GM12872 (cell line): Measurements from ENCODE around the gene EME2.

Experiments used
- TF ChIP-seq, protein P1 (sequence below): IDR thresholded peaks from 3 replicates; pipeline ENCODE4 v1.5.1; 2011; ENCODE audit warnings: low read depth, mild to moderate bottlenecking, low read length, moderate library complexity; ENCODE audit not compliant: insufficient read depth

Gene EME2

DNA sequence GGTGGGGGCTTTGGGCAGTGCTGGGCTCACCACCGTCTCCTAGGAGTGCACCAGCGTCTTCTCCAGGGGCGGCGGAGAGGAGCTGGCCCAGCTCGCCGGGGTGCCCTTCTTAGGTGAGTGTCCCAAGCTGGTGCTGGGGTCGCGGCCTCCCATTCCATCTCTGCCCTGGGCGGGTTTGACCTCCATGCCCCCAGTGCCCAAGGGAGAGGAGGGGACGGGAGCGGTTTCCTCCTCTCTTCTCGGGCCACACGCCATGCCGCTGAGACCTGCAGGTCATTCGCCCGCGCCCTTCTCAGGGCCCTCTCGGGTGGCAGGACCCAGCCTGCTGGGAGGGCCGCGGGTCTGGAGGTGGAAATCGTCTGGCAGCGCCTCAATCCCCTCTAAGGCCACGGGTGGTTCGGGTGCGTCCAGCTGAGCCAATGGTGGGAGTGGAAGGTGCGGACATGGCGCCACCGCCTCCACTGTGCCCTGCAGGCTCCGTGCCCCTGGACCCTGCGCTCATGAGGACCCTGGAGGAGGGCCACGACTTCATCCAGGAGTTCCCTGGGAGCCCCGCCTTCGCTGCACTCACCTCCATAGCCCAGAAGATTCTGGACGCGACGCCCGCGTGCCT is 15.6 kb downstream of the EME2 start:
- TF ChIP-seq, protein P1, sequence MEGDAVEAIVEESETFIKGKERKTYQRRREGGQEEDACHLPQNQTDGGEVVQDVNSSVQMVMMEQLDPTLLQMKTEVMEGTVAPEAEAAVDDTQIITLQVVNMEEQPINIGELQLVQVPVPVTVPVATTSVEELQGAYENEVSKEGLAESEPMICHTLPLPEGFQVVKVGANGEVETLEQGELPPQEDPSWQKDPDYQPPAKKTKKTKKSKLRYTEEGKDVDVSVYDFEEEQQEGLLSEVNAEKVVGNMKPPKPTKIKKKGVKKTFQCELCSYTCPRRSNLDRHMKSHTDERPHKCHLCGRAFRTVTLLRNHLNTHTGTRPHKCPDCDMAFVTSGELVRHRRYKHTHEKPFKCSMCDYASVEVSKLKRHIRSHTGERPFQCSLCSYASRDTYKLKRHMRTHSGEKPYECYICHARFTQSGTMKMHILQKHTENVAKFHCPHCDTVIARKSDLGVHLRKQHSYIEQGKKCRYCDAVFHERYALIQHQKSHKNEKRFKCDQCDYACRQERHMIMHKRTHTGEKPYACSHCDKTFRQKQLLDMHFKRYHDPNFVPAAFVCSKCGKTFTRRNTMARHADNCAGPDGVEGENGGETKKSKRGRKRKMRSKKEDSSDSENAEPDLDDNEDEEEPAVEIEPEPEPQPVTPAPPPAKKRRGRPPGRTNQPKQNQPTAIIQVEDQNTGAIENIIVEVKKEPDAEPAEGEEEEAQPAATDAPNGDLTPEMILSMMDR, result no peak

DNA sequence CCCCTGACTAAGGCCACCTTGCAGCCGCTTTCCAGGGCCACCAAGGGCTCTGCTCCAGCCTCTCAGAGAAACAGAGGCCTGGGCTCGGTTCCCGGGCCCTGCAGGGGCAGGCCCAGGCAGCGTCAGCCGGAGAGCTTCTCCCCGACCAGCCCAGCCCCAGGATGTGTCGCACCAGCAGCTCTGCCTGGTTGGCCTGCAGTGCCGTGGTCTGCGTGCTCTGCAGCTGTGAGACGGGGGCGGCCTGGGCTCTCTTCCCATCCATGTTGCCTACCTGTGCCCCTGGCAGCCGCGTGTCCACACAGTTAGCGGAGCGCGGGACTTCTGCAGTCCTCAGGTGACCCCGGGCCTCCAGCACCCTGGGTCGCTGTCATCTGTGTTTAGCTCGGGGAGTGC is 16.1 kb downstream of the EME2 start:
- TF ChIP-seq, protein P1, result no peak

DNA sequence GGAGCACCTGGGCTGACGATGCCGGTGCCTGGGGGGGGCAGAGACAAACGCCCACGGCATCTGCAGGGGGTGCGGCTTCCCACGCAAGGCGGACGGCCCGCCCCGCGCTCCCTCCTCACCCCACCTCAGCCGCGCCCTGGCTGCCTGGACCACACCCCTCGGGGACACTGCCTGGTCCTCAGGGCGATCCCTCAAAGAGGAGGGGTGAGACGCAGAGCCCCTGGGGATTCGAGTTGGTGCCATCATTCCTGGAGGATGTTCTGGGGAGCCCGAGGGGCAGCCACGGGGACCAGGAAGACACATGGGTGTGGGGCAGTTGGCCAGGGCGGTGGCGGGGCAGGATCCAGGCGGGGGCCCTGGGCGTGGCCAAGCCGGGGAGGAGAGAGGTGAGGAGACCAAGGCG is 17.0 kb downstream of the EME2 start:
- TF ChIP-seq, protein P1, result no peak

DNA sequence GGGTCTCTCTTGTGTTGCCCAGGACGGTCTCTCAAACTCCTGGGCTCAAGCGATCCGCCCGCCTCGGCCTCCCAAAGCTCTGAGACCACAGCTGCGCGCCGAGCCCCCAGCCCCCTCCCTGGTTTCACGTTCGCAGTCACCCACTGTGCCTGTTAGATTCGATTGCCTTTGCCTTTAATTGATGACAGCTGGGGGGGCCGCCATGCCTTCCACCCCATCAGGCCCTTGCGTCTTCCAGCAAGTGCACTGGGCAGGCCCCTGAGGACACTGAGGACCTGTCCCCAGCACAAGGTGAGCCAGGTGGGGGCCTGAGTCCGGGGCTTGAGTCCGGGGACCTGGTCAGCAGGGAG is 17.6 kb downstream of the EME2 start:
- TF ChIP-seq, protein P1, result no peak

DNA sequence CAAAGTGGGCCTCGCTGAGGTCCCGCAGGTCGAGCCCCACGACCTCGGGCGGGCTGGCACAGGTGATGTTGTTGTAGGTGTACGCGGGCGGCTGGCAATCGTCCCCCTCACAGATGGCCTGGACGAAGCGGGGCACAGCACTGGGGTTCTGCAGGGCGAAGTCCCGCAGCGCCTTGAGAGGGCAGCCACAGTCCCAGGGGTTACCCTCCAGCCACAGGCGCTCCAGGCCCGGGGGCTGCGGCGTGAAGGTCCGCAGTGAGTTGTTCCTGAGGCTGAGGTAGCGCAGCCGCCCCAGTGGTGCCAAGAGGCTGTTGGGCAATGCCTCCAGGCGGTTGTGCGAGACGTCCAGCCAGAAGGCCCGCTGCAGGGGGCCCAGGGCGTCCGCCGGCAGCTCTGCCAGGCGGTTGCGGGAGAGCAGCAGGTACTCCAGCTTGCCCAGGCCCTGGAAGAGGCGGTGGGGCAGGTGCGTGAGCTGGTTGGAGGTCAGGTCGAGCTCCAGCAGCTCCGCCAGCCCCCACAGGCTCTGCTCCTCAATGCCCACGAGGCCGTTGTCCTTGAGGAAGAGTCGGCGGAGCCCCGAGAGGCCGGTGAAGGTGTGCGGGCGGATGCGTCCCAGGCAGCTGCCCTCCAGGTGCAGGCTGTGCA is 18.1 kb downstream of the EME2 start:
- TF ChIP-seq, protein P1, result no peak

DNA sequence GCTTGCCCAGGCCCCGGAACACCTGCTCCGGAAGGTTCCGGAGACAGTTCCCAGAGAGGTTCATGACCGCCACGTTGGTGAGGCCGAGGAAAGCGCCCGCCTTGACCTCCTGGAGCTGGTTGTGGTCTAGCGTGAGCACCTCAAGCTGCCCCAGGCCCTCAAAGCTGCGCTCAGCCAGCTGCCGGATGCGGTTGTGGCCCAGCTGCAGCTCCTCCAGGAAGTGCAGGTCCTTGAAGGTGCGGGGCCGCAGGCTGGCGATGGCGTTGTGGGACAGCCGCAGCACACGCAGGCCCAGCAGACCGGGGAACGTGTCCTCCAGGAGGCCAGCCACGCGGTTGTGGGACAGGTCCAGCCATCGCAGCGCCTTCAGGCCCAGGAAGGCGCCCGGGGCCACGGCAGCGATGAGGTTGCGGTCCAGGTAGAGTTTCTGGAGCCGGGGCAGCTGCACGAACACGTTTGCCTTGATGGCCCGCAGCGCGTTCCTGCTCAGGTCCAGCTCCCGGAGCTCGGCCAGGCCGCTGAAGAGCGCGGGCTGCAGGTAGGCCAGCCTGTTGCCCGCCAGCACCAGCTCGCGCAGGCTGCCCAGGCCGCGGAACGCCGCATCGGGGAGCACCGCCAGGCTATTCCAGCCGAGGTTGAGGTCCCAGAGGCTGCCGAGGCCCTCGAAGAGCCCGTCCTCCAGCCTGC is 18.8 kb downstream of the EME2 start:
- TF ChIP-seq, protein P1, result no peak

DNA sequence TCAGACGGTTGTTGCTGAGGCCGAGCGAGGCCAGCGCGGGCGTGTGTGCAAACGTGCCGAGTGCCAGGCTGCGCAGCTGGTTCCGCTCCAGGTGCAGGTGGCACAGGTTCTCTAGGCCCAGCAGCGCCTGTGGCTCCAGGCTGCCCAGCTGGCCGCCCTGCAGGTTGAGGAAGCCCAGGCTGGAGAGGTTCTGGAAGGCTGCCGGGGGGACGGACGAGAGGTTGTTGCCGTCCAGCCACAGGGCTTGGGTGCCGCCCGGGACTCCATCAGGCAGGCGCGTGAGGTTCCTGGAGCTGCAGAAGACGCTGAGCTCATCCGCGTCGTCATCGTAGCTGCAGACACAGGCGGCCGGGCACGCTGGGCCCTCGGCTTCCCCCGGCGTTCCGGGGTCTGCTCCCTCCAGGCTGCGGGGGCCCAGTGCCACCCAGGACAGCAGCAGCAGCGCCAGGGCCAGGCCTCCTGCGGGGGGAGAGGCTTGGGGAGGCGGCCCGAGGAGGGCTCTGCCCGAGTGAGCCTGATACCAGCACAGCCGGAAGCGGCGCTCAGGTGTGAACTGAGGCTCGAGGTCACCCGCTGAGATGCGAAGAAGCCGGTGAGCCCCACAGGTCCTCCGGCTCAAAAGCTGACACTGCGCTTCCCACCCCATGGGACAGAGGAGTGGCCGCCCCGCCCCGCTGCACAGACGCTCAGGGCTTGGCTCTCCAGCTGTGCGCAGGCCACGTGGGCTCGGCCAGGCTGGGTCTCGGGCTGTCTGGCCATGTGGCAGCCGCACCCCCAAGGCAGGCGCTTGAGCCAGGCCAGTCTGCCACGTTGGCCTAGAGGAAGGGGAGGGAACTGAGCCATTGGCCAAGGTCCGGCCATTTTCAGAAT is 19.6 kb downstream of the EME2 start:
- TF ChIP-seq, protein P1, result no peak
